HFFc6 (cell line): ENCODE measurements around the gene FMN1. TPM values are rescaled to one million over a fixed set of nuclear protein-coding genes. Genes with fewer than 3 reads are reported as not detected.
A peak's percentile ranks its signal among the peaks of the same experiment; 100 is the strongest.

ENCODE experiments used
- DNase-seq: peaks from one replicate; pipeline ENCODE4 v3.0.0-alpha.2; 2018
- H3K27ac Mint-ChIP-seq: 2 replicates; pipeline ENCODE4 v1.8.0; 2020; ENCODE audit warnings: mild to moderate bottlenecking, mixed read lengths
- H3K27me3 Mint-ChIP-seq: 2 replicates; pipeline ENCODE4 v1.8.0; 2021; ENCODE audit warnings: mild to moderate bottlenecking, moderate library complexity, mixed read lengths; ENCODE audit not compliant: insufficient read depth
- H3K36me3 Mint-ChIP-seq: 2 replicates; pipeline ENCODE4 v1.8.0; 2021; ENCODE audit warnings: low read depth, mixed read lengths
- H3K4me1 Mint-ChIP-seq: 2 replicates; pipeline ENCODE4 v1.8.0; 2020; ENCODE audit warnings: low read depth, mixed read lengths
- H3K4me3 Mint-ChIP-seq: 2 replicates; pipeline ENCODE4 v1.8.0; 2020; ENCODE audit warnings: mild to moderate bottlenecking, moderate library complexity, mixed read lengths
- H3K9me3 Mint-ChIP-seq: 2 replicates; pipeline ENCODE4 v1.8.0; 2020; ENCODE audit warnings: mild to moderate bottlenecking, mixed read lengths
- total RNA-seq, 6 experiments: library from RNA; stranded (reverse); fragmentation: NEBNext Ultra II Directional; extraction: Animal tissue kit (Norgen Biotek cat#: 25700); gene quantifications; 2 replicates in 1 of 6; 3 replicates in 5 of 6; pipeline ENCODE4 v1.2.3, GENCODE V29; 2021
- TF ChIP-seq, protein P1 (sequence below): fragments of 200-600 bp; sonication (generic); IDR thresholded peaks from 2 replicates; pipeline ENCODE4 v1.5.0; 2021; ENCODE audit warnings: antibody characterized with exemption, mild to moderate bottlenecking

The FMN1 gene
- total RNA-seq, 6 experiments from 2014 or later: 8.3 to 14.0 (median 12.6) TPM

- DNase-seq: no peak
- H3K27ac Mint-ChIP-seq: peak overlapping the region; percentile 83
- peaks cover 25% of the 10 kb centered on the region for H3K27me3 Mint-ChIP-seq
- H3K4me3 Mint-ChIP-seq: peak overlapping the region; percentile 89
- peaks cover 72% of the 10 kb centered on the region for H3K4me1 Mint-ChIP-seq
- peaks cover 11% of the 10 kb centered on the region for H3K9me3 Mint-ChIP-seq
- TF ChIP-seq, protein P1, sequence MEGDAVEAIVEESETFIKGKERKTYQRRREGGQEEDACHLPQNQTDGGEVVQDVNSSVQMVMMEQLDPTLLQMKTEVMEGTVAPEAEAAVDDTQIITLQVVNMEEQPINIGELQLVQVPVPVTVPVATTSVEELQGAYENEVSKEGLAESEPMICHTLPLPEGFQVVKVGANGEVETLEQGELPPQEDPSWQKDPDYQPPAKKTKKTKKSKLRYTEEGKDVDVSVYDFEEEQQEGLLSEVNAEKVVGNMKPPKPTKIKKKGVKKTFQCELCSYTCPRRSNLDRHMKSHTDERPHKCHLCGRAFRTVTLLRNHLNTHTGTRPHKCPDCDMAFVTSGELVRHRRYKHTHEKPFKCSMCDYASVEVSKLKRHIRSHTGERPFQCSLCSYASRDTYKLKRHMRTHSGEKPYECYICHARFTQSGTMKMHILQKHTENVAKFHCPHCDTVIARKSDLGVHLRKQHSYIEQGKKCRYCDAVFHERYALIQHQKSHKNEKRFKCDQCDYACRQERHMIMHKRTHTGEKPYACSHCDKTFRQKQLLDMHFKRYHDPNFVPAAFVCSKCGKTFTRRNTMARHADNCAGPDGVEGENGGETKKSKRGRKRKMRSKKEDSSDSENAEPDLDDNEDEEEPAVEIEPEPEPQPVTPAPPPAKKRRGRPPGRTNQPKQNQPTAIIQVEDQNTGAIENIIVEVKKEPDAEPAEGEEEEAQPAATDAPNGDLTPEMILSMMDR: no peak
- H3K36me3 Mint-ChIP-seq: peaks cover 40% of the 10 kb centered on the region
Measured at GRCh38 chr15:32716915-32717425, 477.5 kb downstream of the FMN1 start.

- Mint-ChIP-seq H3K4me1 (peaks cover 70% of the 10 kb centered on the region), H3K27ac (peak overlapping the region; percentile 83), H3K27me3 (peaks cover 23% of the 10 kb centered on the region), H3K4me3 (peak overlapping the region; percentile 89), H3K9me3 (peaks cover 11% of the 10 kb centered on the region), H3K36me3 (peaks cover 34% of the 10 kb centered on the region)
- TF ChIP-seq, protein P1: no peak
- DNase-seq: no peak
Measured at GRCh38 chr15:32716216-32716914, 478.1 kb downstream of the FMN1 start.

Other genes with a start within 250 kb of the FMN1 start
- not detected for gene RYR3, start 116.3 kb upstream of the FMN1 start, total RNA-seq